ENCODE data around the gene PRSS12. TPM values are rescaled to one million over a fixed set of nuclear protein-coding genes. Genes with fewer than 3 reads are reported as not detected.

Gene PRSS12
- total RNA-seq, 1 experiment from 2014 or later: 13.8 TPM

GRCh38 chr4:118398226-118399090 lies 45.7 kb upstream of the PRSS12 start:
- ATAC-seq: no peak; the same call in 1 of the 2 replicates
- ChIA-PET RAD21 (ENCODE audit: low non-redundant PET in 1 of 2, low total read pairs in 2 of 2, uncharacterized antibody in 2 of 2, unreplicated experiment in 2 of 2) (no interaction called here), CTCF (no interaction called here), POLR2A (no interaction called here)
- Histone ChIP-seq H3K27ac (ENCODE audit: low read depth, low read length) (no peak overlapping the region), H2AFZ (ENCODE audit: low read depth, low read length, poor library complexity, severe bottlenecking) (no peak overlapping the region), H3K9me2 (ENCODE audit: insufficient read depth) (no peaks in the 10 kb centered on the region), H3K4me1 (ENCODE audit: control insufficient read depth in 1 of 2, insufficient read depth in 2 of 2, low read length in 2 of 2) (no peaks in the 10 kb centered on the region), H3K4me2 (ENCODE audit: low read length) (no peak overlapping the region), H3K27me3 (ENCODE audit: insufficient read depth, low read length) (no peaks in the 10 kb centered on the region), H3K79me2 (ENCODE audit: insufficient read depth, low read length) (no peaks in the 10 kb centered on the region), H3K9me3 (ENCODE audit: control insufficient read depth in 1 of 2, insufficient read depth in 1 of 2, low read depth in 1 of 2, low read length in 2 of 2) (no peaks in the 10 kb centered on the region), H4K20me1 (ENCODE audit: insufficient read depth) (no peaks in the 10 kb centered on the region), H3K4me3 (replicated peaks in 1 of 2; ENCODE audit: low read depth in 1 of 2, low read length in 2 of 2) (no peak overlapping the region), H3K36me3 (ENCODE audit: control insufficient read depth in 1 of 2, insufficient read depth in 2 of 2, low read length in 2 of 2) (no peaks in the 10 kb centered on the region), H3K9ac (ENCODE audit: low read length) (no peak overlapping the region)
- intact Hi-C loops (cut with micrococcal nuclease): no loop called here
- BruUV-seq (replicated peaks): no TSS peak
- TF ChIP-seq, protein P1, sequence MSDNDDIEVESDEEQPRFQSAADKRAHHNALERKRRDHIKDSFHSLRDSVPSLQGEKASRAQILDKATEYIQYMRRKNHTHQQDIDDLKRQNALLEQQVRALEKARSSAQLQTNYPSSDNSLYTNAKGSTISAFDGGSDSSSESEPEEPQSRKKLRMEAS (IDR thresholded peaks at IDR 0.05): no peak
- TF ChIP-seq EGR1 (IDR thresholded peaks at IDR 0.05; ENCODE audit: low read depth) (no peak), POLR2A (IDR thresholded peaks at IDR 0.05; ENCODE audit: borderline replicate concordance, extremely low read depth, insufficient read depth, insufficient read length) (no peak), EZH2phosphoT487 (IDR thresholded peaks at IDR 0.05; ENCODE audit: borderline replicate concordance) (no peak), SRF (IDR thresholded peaks at IDR 0.05; ENCODE audit: low read depth) (no peak), YY1 (IDR thresholded peaks at IDR 0.05; ENCODE audit: extremely low read depth, insufficient replicate concordance, low read depth, low read length) (no peak)
- DNase-seq (ENCODE audit: low read depth, low spot score): no peak

DNA sequence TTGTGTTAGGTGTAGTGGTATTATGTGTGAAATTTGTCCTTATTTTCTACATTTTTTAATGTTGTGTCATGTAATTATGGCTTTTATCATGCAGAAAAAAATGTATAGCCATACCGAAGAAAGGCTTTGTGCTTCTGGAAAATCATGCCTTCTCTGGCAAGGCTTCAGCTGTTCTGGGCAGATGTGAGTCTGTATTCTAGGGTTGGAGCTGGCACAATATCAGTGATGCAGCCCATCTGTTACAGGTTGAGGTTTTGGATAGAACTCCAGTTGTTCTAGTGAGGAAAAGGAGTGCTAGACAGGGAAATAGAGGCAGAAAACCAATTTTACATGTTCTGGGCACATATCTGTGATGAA lies 44.8 kb upstream of the PRSS12 start:
- Histone ChIP-seq H3K27ac (ENCODE audit: low read depth, low read length) (no peak overlapping the region), H3K27me3 (ENCODE audit: insufficient read depth, low read length) (no peaks in the 10 kb centered on the region), H3K79me2 (ENCODE audit: insufficient read depth, low read length) (no peaks in the 10 kb centered on the region), H3K4me1 (ENCODE audit: control insufficient read depth in 1 of 2, insufficient read depth in 2 of 2, low read length in 2 of 2) (no peaks in the 10 kb centered on the region), H3K4me3 (replicated peaks in 1 of 2; ENCODE audit: low read depth in 1 of 2, low read length in 2 of 2) (no peak overlapping the region), H3K9me3 (ENCODE audit: control insufficient read depth in 1 of 2, insufficient read depth in 1 of 2, low read depth in 1 of 2, low read length in 2 of 2) (no peaks in the 10 kb centered on the region), H2AFZ (ENCODE audit: low read depth, low read length, poor library complexity, severe bottlenecking) (no peak overlapping the region), H3K9me2 (ENCODE audit: insufficient read depth) (no peaks in the 10 kb centered on the region), H4K20me1 (ENCODE audit: insufficient read depth) (no peaks in the 10 kb centered on the region), H3K9ac (ENCODE audit: low read length) (no peak overlapping the region), H3K4me2 (ENCODE audit: low read length) (no peak overlapping the region), H3K36me3 (ENCODE audit: control insufficient read depth in 1 of 2, insufficient read depth in 2 of 2, low read length in 2 of 2) (no peaks in the 10 kb centered on the region)
- RAD21 ChIA-PET (ENCODE audit: low non-redundant PET in 1 of 2, low total read pairs in 2 of 2, uncharacterized antibody in 2 of 2, unreplicated experiment in 2 of 2): no interaction called here
- intact Hi-C loops (cut with micrococcal nuclease): no loop called here
- ATAC-seq: no peak
- CTCF ChIA-PET: no interaction called here
- DNase-seq (ENCODE audit: low read depth, low spot score): no peak
- TF ChIP-seq POLR2A (IDR thresholded peaks at IDR 0.05; ENCODE audit: borderline replicate concordance, extremely low read depth, insufficient read depth, insufficient read length) (no peak), EZH2 (IDR thresholded peaks at IDR 0.05) (no peak), YY1 (IDR thresholded peaks at IDR 0.05; ENCODE audit: extremely low read depth, insufficient replicate concordance, low read depth, low read length) (no peak), JUND (IDR thresholded peaks at IDR 0.05) (no peak), TCF7L2 (IDR thresholded peaks at IDR 0.05; ENCODE audit: borderline replicate concordance, extremely low read depth, insufficient read depth, insufficient read length) (no peak), ZBTB33 (IDR thresholded peaks at IDR 0.05; ENCODE audit: extremely low read depth, insufficient replicate concordance, low read length) (no peak), ELF1 (IDR thresholded peaks at IDR 0.05; ENCODE audit: borderline replicate concordance, low read depth) (no peak)
- no TSS peak for BruUV-seq (replicated peaks)
- POLR2A ChIA-PET: no interaction called here
